T47D (cell line): ENCODE data around the gene ADGRA1.
A peak's percentile ranks its signal among the peaks of the same experiment; 100 is the strongest.
"Not testable (repeated sequence)": the region's sequence is repeated elsewhere in the genome, so short reads cannot be mapped to it uniquely, and the experiment has no call there.

Experiments
- DNase-seq, 2 experiments: peaks; one replicate each; pipeline versions ENCODE4 v3.0.0 to v3.0.0-alpha.2; 2011 to 2012; ENCODE audit warnings: low read depth in 1 of 2, low spot score in 1 of 2
- JUND ChIP-seq: IDR thresholded peaks from 2 replicates; pipeline ENCODE4 v1.6.1; 2012; ENCODE audit warnings: low read depth
- in situ Hi-C: cut with HindIII; loops from 2 replicates; pipeline ENCODE4 v1.10.0; 2016; ENCODE audit warnings: low sequenced_read_pairs, low pct_unique_long_range_greater_than_20kb

ADGRA1 gene

DNA sequence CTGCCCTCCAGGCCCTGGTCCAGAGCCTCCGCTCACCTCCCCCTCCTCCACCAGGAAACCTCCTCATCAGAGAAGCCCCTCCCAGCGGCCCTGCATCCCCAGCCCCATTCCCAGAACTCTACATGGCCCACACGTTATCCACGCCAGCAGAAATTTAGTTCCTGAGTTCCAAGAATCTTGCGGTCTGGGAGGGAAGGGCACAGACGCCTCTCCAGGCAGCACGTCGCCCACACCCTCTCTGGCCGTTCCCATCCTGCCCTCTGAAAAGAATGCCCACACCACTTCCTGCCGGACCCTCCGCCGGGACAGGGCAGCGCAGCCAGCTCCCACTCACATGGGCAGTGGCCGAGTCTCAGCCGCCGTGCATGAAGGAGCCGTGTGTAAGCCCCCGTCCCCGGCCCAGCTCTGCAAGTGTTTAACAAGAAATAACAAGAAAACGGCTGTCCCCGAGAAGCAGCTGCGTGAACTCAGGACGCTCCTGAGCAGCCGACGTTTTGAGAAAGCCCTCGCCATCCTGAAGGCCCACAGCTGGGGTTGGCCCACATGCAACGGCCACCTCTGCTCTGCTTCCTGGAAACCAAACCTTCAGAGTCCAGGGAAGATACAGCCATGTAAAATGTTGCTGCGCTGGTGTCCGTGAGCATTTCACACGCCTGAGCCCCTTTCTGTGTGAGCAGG lies 17.4 kb downstream of the ADGRA1 start:
- DNase-seq: no peak
- in situ Hi-C loops: no loop called here
- no peak for TF ChIP-seq JUND

DNA sequence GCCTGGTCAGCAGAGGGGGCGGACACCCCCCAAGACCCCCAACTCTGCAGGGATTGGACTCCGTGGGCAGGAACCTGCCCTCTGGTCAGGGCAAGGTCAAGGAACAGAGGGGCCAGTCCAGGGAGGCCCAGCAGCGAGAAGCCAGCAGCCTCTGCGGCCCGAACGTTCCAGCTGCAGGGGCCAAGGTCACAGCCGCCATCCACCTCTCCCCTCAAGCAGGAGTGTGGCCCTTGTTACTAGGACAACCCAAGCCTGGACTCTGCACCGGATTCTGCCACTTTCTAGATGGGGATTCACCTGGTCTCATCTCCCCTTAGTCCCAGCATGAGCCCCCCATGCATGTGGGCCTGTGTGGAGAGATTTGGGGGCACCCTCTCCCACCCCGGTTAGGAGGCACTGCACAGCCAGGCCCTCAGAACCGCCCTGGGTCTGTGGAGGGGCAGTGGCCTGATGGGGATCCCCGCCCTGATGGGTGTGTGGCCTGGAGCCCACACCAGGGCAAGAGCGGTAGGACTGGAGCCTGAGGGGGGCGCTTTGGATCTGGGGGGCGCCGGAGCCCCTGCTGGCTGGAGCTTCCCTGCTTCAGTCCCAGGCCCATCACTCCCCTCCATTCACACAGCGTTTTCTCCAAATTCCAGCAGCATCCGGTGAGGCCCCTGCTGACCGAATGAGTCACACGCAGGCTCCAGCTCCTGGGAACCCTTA lies 18.1 kb downstream of the ADGRA1 start:
- no peak for DNase-seq
- in situ Hi-C loops: no loop called here

DNA sequence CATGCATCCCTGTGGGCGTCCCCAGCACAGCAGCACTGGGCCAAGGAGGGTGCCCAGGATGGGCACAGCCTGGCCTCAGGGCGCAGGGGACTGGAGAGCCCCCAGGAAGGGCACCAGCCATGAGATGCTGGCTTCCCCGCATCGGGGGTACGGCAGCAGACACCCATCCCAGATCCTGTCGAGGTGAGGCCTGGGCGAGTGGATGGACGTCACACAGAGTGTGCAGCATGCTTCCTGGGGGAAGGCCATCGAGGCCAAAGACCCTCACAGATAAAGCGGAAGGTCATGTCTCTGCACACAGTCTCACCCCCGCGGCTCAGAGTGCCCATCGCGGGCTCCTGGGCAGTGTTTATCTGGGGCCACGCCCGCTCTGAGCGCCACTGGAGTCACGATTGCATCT lies 18.8 kb downstream of the ADGRA1 start:
- no peak for DNase-seq
- in situ Hi-C loops: no loop called here

More for the DNA sequence above, 18.1 kb downstream of the ADGRA1 start:
- no peak for TF ChIP-seq JUND

GRCh38 chr10:133107442-133107841 lies 19.7 kb downstream of the ADGRA1 start:
- DNase-seq: no peak
- no peak for TF ChIP-seq JUND
- in situ Hi-C loops: no loop called here

More for the DNA sequence above, 18.8 kb downstream of the ADGRA1 start:
- TF ChIP-seq JUND: no peak

GRCh38 chr10:133109711-133110110 lies 22.0 kb downstream of the ADGRA1 start:
- in situ Hi-C loops: no loop called here
- no peak for DNase-seq
- no peak for TF ChIP-seq JUND

DNA sequence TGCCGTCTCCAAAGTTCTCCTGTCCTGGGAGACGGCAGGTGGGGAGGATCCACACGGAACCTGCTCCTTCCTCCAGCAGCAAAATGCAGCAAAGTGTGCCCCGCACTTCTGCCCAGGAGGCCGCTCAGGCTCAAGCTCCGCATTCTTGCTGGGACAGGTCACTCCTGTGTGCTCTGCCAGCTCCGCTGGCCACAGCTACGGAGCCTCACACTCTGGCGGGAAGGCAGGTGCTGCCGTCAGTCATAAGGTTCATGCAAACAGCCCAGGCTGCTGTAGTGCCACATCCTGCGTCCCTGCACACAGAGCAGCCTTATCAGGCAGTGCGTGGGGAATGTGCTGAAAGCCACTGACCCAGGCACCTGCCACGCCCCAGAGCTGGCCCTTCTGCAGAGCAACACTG lies 22.4 kb downstream of the ADGRA1 start:
- peak; percentile 44 to 70 for DNase-seq
- in situ Hi-C loops: no loop called here
- 0 out of 2 replicates have a peak, but pooled peaks have one; percentile 27 for TF ChIP-seq JUND

DNA sequence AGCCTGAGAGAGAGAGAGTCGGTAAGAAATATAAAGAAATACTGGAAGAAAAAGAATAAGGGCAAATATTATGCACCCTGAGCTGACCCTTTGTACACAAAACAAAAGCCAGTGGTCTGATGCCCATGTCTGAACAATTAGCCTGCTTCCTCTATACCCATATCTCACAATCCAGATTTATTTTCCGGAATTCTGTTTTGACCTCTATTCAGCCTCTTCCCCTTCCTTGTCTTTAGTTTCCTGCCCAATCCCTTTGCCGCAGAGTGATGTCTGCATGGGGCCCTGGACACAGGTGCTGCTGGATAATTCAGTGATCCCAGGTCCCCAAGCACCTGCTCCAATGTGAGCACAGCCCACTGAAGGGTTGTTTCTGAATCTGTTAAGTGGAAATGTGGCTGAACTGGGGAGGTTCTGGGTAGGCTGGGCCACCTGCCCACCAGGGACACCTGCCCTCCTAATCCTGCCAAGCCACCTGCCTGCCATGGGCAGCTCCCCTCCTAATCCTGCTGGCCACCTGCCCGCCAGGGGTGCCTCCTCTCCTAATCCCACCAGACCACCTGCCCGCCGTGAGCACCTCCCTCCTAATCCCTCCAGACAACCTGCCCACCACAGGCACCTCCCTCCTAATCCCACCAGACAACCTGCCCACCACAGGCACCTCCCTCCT lies 23.0 kb downstream of the ADGRA1 start:
- TF ChIP-seq JUND: no peak
- no peak for DNase-seq
- in situ Hi-C loops: no loop called here

DNA sequence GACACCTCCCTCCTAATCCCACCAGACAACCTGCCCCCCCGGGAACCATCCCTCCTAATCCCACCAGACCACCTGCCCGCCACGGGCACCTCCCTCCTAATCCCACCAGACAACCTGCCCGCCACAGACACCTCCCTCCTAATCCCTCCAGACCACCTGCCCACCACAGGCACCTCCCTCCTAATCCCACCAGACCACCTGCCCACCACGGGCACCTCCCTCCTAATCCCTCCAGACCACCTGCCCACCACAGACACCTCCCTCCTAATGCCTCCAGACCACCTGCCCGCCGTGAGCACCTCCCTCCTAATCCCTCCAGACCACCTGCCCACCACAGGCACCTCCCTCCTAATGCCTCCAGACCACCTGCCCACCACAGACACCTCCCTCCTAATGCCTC lies 23.9 kb downstream of the ADGRA1 start:
- DNase-seq, in situ Hi-C loops: not testable (repeated sequence)

DNA sequence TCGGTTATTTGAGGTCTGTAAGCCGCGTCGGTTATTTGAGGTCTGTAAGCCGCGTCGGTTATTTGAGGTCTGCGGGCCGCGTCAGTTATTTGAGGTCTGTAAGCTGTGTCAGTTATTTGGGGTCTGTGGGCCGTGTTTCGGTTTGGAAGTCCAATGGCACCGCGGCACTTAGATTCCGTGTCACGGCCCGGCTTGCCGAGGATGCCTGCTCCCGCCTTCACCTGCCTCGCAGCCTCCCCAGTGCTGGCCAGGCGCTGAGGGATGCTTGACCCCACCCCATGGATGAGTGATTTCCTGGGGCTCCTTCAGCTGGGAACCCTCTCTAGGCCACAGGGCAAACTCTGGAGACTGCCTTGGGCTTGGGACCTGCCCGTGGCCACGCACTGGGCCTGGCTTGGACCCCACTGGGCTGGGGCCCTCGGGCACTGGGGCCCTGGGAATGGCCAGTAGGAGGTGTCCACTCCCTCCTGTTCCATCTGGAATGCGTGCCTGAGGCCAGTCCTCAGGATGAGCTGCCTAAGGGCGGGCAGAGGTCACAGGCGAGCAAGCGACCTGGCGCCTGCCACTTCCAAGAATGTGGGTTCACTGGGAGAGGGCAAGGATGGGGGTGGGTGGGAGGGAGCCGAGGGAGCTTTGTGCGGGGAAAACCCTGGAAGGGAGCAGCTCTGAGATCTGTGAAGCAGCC lies 25.6 kb downstream of the ADGRA1 start:
- in situ Hi-C loops: no loop called here

DNA sequence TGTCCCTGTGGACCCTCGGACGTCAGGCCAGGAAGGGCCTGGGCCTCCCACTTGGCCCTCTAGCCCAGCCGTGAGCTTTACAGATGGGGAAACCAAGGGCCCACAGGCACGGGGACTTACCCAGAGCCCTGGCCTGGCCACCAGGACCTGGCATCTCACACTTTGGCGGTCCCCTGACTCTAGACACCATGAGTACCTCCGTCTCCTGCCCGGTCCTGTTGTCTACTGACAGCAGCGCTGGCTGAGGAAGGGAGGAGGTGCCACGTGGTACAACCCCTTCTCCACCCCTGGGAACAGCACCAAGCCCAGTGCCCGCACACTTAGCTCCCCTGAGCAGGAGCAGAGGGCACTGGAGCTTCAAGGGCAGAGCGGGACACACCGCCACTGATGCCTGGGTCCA lies 26.1 kb downstream of the ADGRA1 start:
- in situ Hi-C loops: no loop called here
- no peak for DNase-seq
- TF ChIP-seq JUND: no peak

More for the DNA sequence above, 25.6 kb downstream of the ADGRA1 start:
- no peak for TF ChIP-seq JUND
- DNase-seq: no peak

GRCh38 chr10:133114251-133114650 lies 26.5 kb downstream of the ADGRA1 start:
- no peak for DNase-seq
- in situ Hi-C loops: no loop called here
- no peak for TF ChIP-seq JUND

DNA sequence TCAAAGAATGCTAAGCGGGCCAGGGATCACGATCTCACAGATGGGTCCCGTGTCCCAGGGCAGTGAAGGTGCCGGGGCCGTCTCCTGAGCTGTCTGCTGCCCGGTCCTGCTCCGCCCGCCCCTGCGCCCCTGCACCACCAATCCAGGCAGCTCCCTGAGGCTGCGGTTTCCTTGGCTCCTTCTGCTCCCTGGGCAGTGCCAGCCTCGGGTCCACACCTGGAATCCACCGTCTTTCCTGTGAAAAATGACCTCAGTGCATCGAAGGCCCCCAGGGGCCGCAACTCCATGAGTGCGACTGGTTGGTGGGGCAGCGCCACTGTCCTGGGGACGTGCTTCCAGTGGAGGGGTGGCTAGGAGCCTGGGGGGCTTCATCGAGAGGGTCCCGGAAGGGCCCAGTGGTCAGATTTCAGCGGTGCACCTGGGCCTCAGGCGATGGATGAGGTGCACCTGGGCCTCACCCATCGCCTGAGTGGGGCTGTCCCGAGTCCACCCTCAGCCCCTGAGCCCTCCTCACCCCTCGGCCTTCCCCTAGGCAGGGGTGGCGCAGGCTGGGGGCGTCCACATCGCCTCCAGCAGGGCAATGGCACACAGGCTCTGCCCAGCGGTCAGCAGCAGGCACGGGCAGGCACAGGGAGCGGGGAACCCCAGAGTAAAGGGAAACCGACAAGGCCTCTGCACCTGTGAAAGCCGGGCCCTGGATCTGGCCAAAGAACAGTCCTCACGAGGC lies 27.2 kb downstream of the ADGRA1 start:
- in situ Hi-C loops: no loop called here
- DNase-seq: no peak
- TF ChIP-seq JUND: no peak
